Activated naive CD8-positive, alpha-beta T cell (primary cell): ENCODE data around the gene CTNND2.
"Not testable (repeated sequence)": the region's sequence is repeated elsewhere in the genome, so short reads cannot be mapped to it uniquely, and the experiment has no call there.

ENCODE experiments used
- H3K27ac Mint-ChIP-seq: one replicate; pipeline ENCODE4 v1.8.0; 2021; ENCODE audit warnings: mixed read lengths
- H3K27me3 Mint-ChIP-seq: one replicate; pipeline ENCODE4 v1.8.0; 2021; ENCODE audit warnings: mixed read lengths
- H3K36me3 Mint-ChIP-seq: one replicate; pipeline ENCODE4 v1.8.0; 2021; ENCODE audit warnings: mixed read lengths
- H3K4me1 Mint-ChIP-seq: one replicate; pipeline ENCODE4 v1.8.0; 2021; ENCODE audit warnings: low read depth, mixed read lengths
- H3K4me3 Mint-ChIP-seq: one replicate; pipeline ENCODE4 v1.8.0; 2021; ENCODE audit warnings: mild to moderate bottlenecking, mixed read lengths
- H3K9me3 Mint-ChIP-seq: one replicate; pipeline ENCODE4 v1.8.0; 2021; ENCODE audit warnings: low read depth, mixed read lengths

Gene CTNND2

GRCh38 chr5:11620172-11620571 lies 284.1 kb downstream of the CTNND2 start:
- no peaks in the 10 kb centered on the region for H3K27me3 Mint-ChIP-seq
- no peaks in the 10 kb centered on the region for H3K4me1 Mint-ChIP-seq
- no peaks in the 10 kb centered on the region for H3K36me3 Mint-ChIP-seq
- H3K27ac Mint-ChIP-seq: no peak overlapping the region
- no peak overlapping the region for H3K4me3 Mint-ChIP-seq
- no peaks in the 10 kb centered on the region for H3K9me3 Mint-ChIP-seq

DNA sequence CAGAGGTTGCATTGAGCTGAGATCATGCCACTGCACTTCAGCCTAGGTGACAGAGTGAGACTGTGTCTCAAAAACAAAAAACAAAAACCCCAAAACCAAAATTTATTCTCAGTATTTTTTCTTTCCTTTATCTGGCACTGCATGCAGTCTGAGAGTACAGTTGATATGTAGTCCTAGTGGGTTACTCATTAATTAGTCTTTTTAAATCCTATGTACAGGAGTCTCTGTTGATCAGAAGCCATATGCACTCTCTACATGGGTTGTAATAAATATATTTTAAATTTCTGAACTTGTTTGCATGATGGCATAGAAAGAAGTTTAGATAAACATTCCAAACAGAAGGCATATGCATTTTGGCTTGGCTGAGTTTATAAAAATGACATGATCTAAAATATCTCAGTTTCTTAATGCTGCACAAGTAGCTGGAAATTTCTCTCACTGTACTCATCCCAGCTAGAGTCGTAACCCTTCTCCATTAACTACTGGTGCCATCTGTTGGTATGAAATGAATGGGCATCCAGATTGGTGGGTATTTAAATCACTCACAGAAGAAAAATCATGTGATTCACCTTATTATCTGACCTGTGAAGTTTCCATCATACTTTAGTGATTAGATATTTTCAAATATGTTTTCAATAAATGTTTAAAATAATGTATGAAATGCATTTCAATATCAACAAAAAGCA lies 284.8 kb downstream of the CTNND2 start:
- no peak overlapping the region for H3K27ac Mint-ChIP-seq
- no peaks in the 10 kb centered on the region for H3K27me3 Mint-ChIP-seq
- H3K9me3 Mint-ChIP-seq: no peaks in the 10 kb centered on the region
- no peaks in the 10 kb centered on the region for H3K4me1 Mint-ChIP-seq
- no peaks in the 10 kb centered on the region for H3K36me3 Mint-ChIP-seq
- no peak overlapping the region for H3K4me3 Mint-ChIP-seq

GRCh38 chr5:11617080-11617479 lies 287.2 kb downstream of the CTNND2 start:
- Mint-ChIP-seq H3K9me3 (no peaks in the 10 kb centered on the region), H3K27ac (no peak overlapping the region), H3K27me3 (no peaks in the 10 kb centered on the region), H3K4me3 (no peak overlapping the region), H3K4me1 (no peaks in the 10 kb centered on the region), H3K36me3 (no peaks in the 10 kb centered on the region)

DNA sequence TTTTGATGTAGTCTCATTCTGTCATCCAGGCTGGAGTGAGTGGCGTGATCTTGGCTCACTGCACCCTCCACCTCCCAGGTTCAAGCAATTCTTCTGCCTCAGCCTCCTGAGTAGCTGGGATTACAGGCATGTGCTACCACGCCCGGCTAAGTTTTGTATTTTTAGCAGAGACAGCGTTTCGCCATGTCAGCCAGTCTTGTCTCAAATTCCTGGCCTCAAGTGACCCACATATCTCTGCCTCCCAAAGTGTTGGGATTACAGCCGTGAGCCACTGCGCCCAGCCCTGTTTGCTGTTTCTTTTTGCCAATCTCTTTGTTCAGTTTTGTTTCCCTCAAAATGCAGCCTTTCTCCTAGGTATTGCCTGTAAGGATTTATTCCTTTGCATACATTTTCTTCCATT lies 287.6 kb downstream of the CTNND2 start:
- not testable (repeated sequence) for H3K27ac Mint-ChIP-seq, H3K27me3 Mint-ChIP-seq, H3K36me3 Mint-ChIP-seq, H3K9me3 Mint-ChIP-seq, H3K4me1 Mint-ChIP-seq, H3K4me3 Mint-ChIP-seq

- no peak overlapping the region for H3K27ac Mint-ChIP-seq
- no peaks in the 10 kb centered on the region for H3K36me3 Mint-ChIP-seq
- no peaks in the 10 kb centered on the region for H3K4me1 Mint-ChIP-seq
- no peaks in the 10 kb centered on the region for H3K9me3 Mint-ChIP-seq
- no peaks in the 10 kb centered on the region for H3K27me3 Mint-ChIP-seq
- no peak overlapping the region for H3K4me3 Mint-ChIP-seq
Measured at GRCh38 chr5:11611011-11611410, 293.2 kb downstream of the CTNND2 start.

- no peak overlapping the region for H3K4me3 Mint-ChIP-seq
- no peaks in the 10 kb centered on the region for H3K36me3 Mint-ChIP-seq
- H3K4me1 Mint-ChIP-seq: no peaks in the 10 kb centered on the region
- no peaks in the 10 kb centered on the region for H3K9me3 Mint-ChIP-seq
- H3K27me3 Mint-ChIP-seq: no peaks in the 10 kb centered on the region
- H3K27ac Mint-ChIP-seq: no peak overlapping the region
Measured at GRCh38 chr5:11609570-11610303, 294.5 kb downstream of the CTNND2 start.

DNA sequence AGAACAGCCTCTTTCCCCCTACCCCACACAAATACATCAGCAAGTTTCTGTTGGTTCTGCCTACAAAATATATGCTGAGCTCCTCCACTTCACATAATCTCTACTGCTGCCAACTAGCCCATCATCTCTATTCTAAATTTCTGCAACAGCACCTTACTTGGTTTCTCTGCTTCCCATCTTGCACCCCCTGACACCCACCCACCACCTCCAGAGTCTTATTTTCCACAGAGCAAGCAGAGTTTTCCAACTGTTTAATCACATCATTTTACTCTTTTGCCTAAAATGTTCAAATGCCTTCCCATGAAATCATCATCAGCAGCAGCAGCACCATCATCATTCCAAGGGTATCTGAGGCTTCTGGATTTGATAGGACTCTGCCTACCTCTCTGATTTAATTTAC lies 295.7 kb downstream of the CTNND2 start:
- no peaks in the 10 kb centered on the region for H3K4me1 Mint-ChIP-seq
- H3K36me3 Mint-ChIP-seq: no peaks in the 10 kb centered on the region
- no peaks in the 10 kb centered on the region for H3K9me3 Mint-ChIP-seq
- H3K27ac Mint-ChIP-seq: no peak overlapping the region
- H3K27me3 Mint-ChIP-seq: no peaks in the 10 kb centered on the region
- no peak overlapping the region for H3K4me3 Mint-ChIP-seq

DNA sequence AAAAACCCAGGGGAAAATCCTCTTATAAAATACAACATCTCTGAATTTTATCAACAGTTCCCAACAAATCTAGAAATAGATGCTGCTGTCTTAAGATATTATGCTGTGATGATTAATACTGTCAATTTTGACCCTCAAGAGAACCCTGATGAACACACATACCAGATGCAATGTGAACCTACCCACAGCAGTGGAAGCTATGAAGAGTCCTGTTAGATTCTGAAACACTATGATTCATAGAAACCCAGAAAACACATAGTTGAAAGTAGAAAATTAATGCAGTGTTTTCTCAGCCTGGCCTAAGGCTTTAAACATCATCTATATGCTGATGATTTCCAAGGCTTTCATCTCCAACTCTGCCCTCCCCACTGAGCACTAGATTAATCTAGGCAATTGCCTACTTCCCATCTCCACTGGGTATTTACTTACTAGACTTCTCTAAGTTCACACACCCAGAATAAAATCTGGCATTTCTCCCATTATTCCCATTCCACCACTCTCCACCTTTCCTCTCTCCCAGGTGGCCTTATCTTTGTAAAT lies 296.2 kb downstream of the CTNND2 start:
- H3K9me3 Mint-ChIP-seq: no peaks in the 10 kb centered on the region
- H3K27ac Mint-ChIP-seq: no peak overlapping the region
- H3K4me3 Mint-ChIP-seq: no peak overlapping the region
- H3K4me1 Mint-ChIP-seq: no peaks in the 10 kb centered on the region
- no peaks in the 10 kb centered on the region for H3K27me3 Mint-ChIP-seq
- no peaks in the 10 kb centered on the region for H3K36me3 Mint-ChIP-seq

DNA sequence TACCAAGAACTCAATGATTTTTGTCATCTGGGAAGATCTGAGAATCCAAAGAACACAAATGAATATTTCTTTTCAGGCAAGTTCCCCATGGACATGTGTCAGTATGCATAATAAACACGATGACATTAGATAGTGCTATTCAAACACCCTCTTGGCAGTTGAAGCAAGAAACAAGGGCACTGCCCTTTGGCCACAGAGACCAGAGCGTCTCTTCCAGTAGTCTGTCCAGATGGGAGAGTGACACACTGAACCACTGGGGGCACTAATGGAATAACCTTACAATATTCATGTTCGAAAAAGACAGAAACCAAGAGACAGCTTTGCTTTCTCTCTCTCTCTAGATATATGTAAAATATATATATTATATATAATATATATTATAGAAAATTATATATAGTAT lies 301.9 kb downstream of the CTNND2 start:
- Mint-ChIP-seq H3K4me1 (no peaks in the 10 kb centered on the region), H3K27me3 (no peaks in the 10 kb centered on the region), H3K4me3 (no peak overlapping the region), H3K36me3 (no peaks in the 10 kb centered on the region), H3K27ac (no peak overlapping the region), H3K9me3 (no peaks in the 10 kb centered on the region)

DNA sequence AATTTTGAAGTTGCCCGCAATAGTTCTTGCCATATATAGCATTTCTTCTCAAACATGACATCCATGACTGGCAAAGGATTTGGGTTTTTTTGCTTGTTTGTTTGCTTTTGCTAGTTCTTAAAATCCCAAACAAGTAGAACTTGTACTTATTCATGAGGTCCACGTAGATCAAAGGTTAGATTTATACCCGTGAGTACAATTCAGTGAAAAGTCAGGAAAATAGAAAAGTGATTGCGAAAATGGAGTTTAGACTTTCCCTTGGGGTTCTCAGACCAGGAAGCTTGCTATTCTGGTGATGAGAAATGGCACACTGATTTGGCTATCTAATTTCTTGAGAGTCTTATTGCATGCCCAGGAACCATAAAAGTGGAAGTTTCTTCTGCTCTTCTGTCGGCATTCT lies 304.7 kb downstream of the CTNND2 start:
- no peaks in the 10 kb centered on the region for H3K36me3 Mint-ChIP-seq
- no peak overlapping the region for H3K4me3 Mint-ChIP-seq
- no peaks in the 10 kb centered on the region for H3K9me3 Mint-ChIP-seq
- no peaks in the 10 kb centered on the region for H3K4me1 Mint-ChIP-seq
- H3K27me3 Mint-ChIP-seq: no peaks in the 10 kb centered on the region
- H3K27ac Mint-ChIP-seq: no peak overlapping the region

GRCh38 chr5:11596657-11597071 lies 307.6 kb downstream of the CTNND2 start:
- H3K4me1 Mint-ChIP-seq: no peaks in the 10 kb centered on the region
- no peaks in the 10 kb centered on the region for H3K36me3 Mint-ChIP-seq
- H3K4me3 Mint-ChIP-seq: no peak overlapping the region
- H3K27me3 Mint-ChIP-seq: no peaks in the 10 kb centered on the region
- H3K27ac Mint-ChIP-seq: no peak overlapping the region
- no peaks in the 10 kb centered on the region for H3K9me3 Mint-ChIP-seq

- Mint-ChIP-seq H3K9me3 (peaks cover 4% of the 10 kb centered on the region), H3K27ac (no peak overlapping the region), H3K4me1 (no peaks in the 10 kb centered on the region), H3K27me3 (no peaks in the 10 kb centered on the region), H3K4me3 (no peak overlapping the region), H3K36me3 (no peaks in the 10 kb centered on the region)
Measured at GRCh38 chr5:11596185-11596584, 308.1 kb downstream of the CTNND2 start.

DNA sequence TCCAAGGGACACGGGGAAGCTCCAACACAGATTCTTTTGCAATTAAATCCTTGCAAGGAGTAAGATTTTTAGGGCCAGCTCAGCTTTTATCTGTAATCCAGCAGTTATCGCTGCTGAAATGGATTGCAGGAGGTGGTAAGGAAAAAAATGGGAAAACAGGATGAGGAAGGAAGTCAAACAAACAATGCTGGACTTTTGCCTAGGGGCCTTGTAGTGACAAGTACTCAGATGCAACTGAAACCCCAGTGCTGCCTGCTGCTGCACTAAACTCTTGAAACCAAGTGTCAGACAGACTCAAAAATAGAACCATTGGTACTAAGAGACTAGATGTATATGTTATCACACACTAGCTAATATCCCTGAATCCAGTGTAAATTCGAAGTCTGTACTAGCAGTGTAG lies 309.2 kb downstream of the CTNND2 start:
- Mint-ChIP-seq H3K27me3 (no peaks in the 10 kb centered on the region), H3K4me1 (no peaks in the 10 kb centered on the region), H3K4me3 (no peak overlapping the region), H3K36me3 (no peaks in the 10 kb centered on the region), H3K27ac (no peak overlapping the region), H3K9me3 (peaks cover 7% of the 10 kb centered on the region)

GRCh38 chr5:11594021-11594420 lies 310.2 kb downstream of the CTNND2 start:
- H3K4me1 Mint-ChIP-seq: no peaks in the 10 kb centered on the region
- H3K27ac Mint-ChIP-seq: no peak overlapping the region
- H3K27me3 Mint-ChIP-seq: no peaks in the 10 kb centered on the region
- H3K9me3 Mint-ChIP-seq: peaks cover 7% of the 10 kb centered on the region
- no peaks in the 10 kb centered on the region for H3K36me3 Mint-ChIP-seq
- no peak overlapping the region for H3K4me3 Mint-ChIP-seq

- no peaks in the 10 kb centered on the region for H3K4me1 Mint-ChIP-seq
- H3K27me3 Mint-ChIP-seq: no peaks in the 10 kb centered on the region
- no peak overlapping the region for H3K4me3 Mint-ChIP-seq
- peaks cover 7% of the 10 kb centered on the region for H3K9me3 Mint-ChIP-seq
- H3K27ac Mint-ChIP-seq: no peak overlapping the region
- no peaks in the 10 kb centered on the region for H3K36me3 Mint-ChIP-seq
Measured at GRCh38 chr5:11590475-11590874, 313.8 kb downstream of the CTNND2 start.

GRCh38 chr5:11588803-11589202 lies 315.4 kb downstream of the CTNND2 start:
- no peak overlapping the region for H3K4me3 Mint-ChIP-seq
- H3K4me1 Mint-ChIP-seq: no peaks in the 10 kb centered on the region
- H3K27ac Mint-ChIP-seq: no peak overlapping the region
- no peaks in the 10 kb centered on the region for H3K36me3 Mint-ChIP-seq
- H3K27me3 Mint-ChIP-seq: no peaks in the 10 kb centered on the region
- H3K9me3 Mint-ChIP-seq: peaks cover 7% of the 10 kb centered on the region
